ENCODE results near the gene NQO1. TPM values are rescaled to one million over a fixed set of nuclear protein-coding genes. Genes with fewer than 3 reads are reported as not detected.

The NQO1 gene
- total and polyA plus RNA-seq, 9 of the 15 experiments (the other 6 are each of a cell fraction or from before 2014, with no cell fraction given) = 96.7 to 198 (median 122) TPM

DNA sequence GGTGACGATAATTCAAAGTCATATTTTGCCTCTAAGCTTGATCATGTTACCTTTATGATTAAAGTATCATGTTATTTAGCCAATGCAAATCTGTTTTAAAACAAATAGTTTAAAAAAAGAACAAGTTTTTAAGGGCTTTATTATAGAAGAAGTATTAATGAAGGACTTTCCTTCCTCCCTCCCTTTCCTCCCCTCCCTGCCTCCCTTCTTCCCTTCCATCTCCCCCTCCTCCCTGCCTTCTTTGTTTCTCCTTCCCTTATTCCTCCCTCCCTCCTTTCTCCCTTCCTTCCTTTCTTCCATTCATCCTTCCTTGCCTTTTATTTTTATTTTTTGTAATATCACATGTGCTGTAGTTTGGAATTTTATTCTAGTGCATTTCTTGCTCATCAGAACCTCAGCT, 26.4 kb downstream of the NQO1 start:
- in situ Hi-C loops (cut with MboI) = no loop called here
- Histone ChIP-seq H3K36me3 (ENCODE audit: control insufficient read depth, insufficient read depth, low read length) (peaks cover 66% of the 10 kb centered on the region), H3K4me3 (no peak overlapping the region)

DNA sequence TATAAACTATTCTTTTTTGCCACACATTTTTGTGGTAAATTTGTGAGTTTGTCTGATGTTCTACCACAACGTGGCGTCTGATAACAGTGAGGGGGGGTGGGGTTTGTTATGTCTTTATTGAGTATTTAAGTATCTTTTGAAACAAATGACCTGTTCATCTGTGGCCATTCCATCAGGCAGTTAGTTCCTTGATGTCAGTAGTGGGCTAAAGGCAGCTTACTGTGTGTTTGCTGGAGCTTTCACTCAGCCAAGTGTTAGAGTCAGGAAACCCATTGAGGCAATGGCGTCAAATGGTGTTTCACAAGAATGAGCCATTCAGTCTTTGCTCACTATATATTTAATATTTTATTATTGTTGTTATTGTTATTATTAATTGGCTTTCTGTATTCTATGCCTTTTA, 28.0 kb downstream of the NQO1 start:
- in situ Hi-C loops (cut with MboI) = no loop called here
- Histone ChIP-seq H3K27me3 (ENCODE audit: control insufficient read depth in 2 of 2, insufficient read depth in 2 of 2, low read length in 2 of 2) (no peaks in the 10 kb centered on the region), H2AFZ (ENCODE audit: low read depth, low read length) (no peak overlapping the region), H3K36me3 (ENCODE audit: control insufficient read depth, insufficient read depth, low read length) (peaks cover 72% of the 10 kb centered on the region), H3K9me1 (ENCODE audit: control insufficient read depth, insufficient read depth, low read length) (no peaks in the 10 kb centered on the region), H3K9me3 (replicated peaks; ENCODE audit: control insufficient read depth, insufficient read depth, low read depth, low read length) (no peaks in the 10 kb centered on the region), H3K4me2 (ENCODE audit: insufficient read depth, low read length) (no peak overlapping the region), H3K4me3 (no peak overlapping the region), H3K27ac (ENCODE audit: extremely low read depth, low read depth, low read length) (no peak overlapping the region), H3K4me1 (replicated peaks in 1 of 2; ENCODE audit: control insufficient read depth in 2 of 2, insufficient read depth in 2 of 2, low read length in 2 of 2) (no peaks in the 10 kb centered on the region), H3K9ac (ENCODE audit: insufficient read depth in 1 of 2, low read depth in 2 of 2, low read length in 2 of 2) (no peak overlapping the region), H3K79me2 (ENCODE audit: control insufficient read depth, insufficient read depth, low read length) (no peaks in the 10 kb centered on the region), H4K20me1 (replicated peaks; ENCODE audit: control insufficient read depth, insufficient read depth, low read length) (no peaks in the 10 kb centered on the region)
- ATAC-seq (no peak), DNase-seq (ENCODE audit: extremely low read depth in 1 of 4, low spot score in 3 of 4) (no peak), FAIRE-seq (no peak)
- no TSS peak for BruUV-seq (replicated peaks)
- intact Hi-C loops (cut with micrococcal nuclease) = no loop called here
- no peak for TF ChIP-seq SIRT6 (IDR thresholded peaks at IDR 0.05; ENCODE audit: low read depth, low read length)
- TF ChIP-seq GATAD2B (IDR thresholded peaks at IDR 0.05; ENCODE audit: borderline replicate concordance) = no peak
- no peak for TF ChIP-seq ZNF408 (CRISPR knock-in tag; IDR thresholded peaks at IDR 0.05; ENCODE audit: low read depth)
- TF ChIP-seq ATF1 (CRISPR knock-in tag; IDR thresholded peaks at IDR 0.05) = no peak
- no peak for TF ChIP-seq ATF1 (tag; IDR thresholded peaks at IDR 0.05)
- CTCF ChIA-PET (ENCODE audit: low intra/inter-chr PET ratio) = no interaction called here
- POLR2A ChIA-PET = interaction anchor here (1.7 kb wide), 1 partner anchor 28 kb away, joined by 6 read pairs; the partner anchor contains the start of gene NQO1
- WGBS (ENCODE audit: insufficient coverage, low coverage, missing lambda C conversion rate) = 66% methylated on average over 3 of the region's 3 CpGs

More for the DNA sequence above, 26.4 kb downstream of the NQO1 start:
- no peak overlapping the region for H3K27ac ChIP-seq (ENCODE audit: extremely low read depth, low read depth, low read length)
- no peak overlapping the region for H2AFZ ChIP-seq (ENCODE audit: low read depth, low read length)
- DNase-seq (ENCODE audit: extremely low read depth in 1 of 4, low spot score in 3 of 4) (no peak), ATAC-seq (no peak), FAIRE-seq (no peak)
- ChIA-PET POLR2A (interaction anchor here (0.5 to 1.7 kb wide), 3 partner anchors 27 to 167 kb away, joined by 3 to 6 read pairs (median 4); partner anchors contain the start of gene NQO1), CTCF (ENCODE audit: low intra/inter-chr PET ratio) (no interaction called here)
- no TSS peak for BruUV-seq (replicated peaks)
- peak; percentile 37 for TF ChIP-seq HNRNPK (IDR thresholded peaks at IDR 0.05; ENCODE audit: low read depth, low read length, poor library complexity, severe bottlenecking)
- no peak for TF ChIP-seq BCL6 (CRISPR knock-in tag; IDR thresholded peaks at IDR 0.05)
- peak; percentile 75 for TF ChIP-seq PCBP2 (IDR thresholded peaks at IDR 0.05; ENCODE audit: low read depth, low read length, poor library complexity, severe bottlenecking)
- TF ChIP-seq, protein P1, sequence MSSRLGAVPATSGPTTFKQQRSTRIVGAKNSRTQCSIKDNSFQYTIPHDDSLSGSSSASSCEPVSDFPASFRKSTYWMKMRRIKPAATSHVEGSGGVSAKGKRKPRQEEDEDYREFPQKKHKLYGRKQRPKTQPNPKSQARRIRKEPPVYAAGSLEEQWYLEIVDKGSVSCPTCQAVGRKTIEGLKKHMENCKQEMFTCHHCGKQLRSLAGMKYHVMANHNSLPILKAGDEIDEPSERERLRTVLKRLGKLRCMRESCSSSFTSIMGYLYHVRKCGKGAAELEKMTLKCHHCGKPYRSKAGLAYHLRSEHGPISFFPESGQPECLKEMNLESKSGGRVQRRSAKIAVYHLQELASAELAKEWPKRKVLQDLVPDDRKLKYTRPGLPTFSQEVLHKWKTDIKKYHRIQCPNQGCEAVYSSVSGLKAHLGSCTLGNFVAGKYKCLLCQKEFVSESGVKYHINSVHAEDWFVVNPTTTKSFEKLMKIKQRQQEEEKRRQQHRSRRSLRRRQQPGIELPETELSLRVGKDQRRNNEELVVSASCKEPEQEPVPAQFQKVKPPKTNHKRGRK (tag; IDR thresholded peaks at IDR 0.05) = 0 out of 2 replicates have a peak, but pooled peaks have one; percentile 15
- no peaks in the 10 kb centered on the region for H3K9me3 ChIP-seq (replicated peaks; ENCODE audit: control insufficient read depth, insufficient read depth, low read depth, low read length)
- WGBS (ENCODE audit: insufficient coverage, low coverage, missing lambda C conversion rate) = 100% methylated on average over 1 of the region's 1 CpG
- no peaks in the 10 kb centered on the region for H3K79me2 ChIP-seq (ENCODE audit: control insufficient read depth, insufficient read depth, low read length)
- H3K4me2 ChIP-seq (ENCODE audit: insufficient read depth, low read length) = no peak overlapping the region
- H3K27me3 ChIP-seq (ENCODE audit: control insufficient read depth in 2 of 2, insufficient read depth in 2 of 2, low read length in 2 of 2) = no peaks in the 10 kb centered on the region
- H3K4me1 ChIP-seq (replicated peaks in 1 of 2; ENCODE audit: control insufficient read depth in 2 of 2, insufficient read depth in 2 of 2, low read length in 2 of 2) = no peaks in the 10 kb centered on the region
- no peaks in the 10 kb centered on the region for H4K20me1 ChIP-seq (replicated peaks; ENCODE audit: control insufficient read depth, insufficient read depth, low read length)
- H3K9ac ChIP-seq (ENCODE audit: insufficient read depth in 1 of 2, low read depth in 2 of 2, low read length in 2 of 2) = no peak overlapping the region
- no peaks in the 10 kb centered on the region for H3K9me1 ChIP-seq (ENCODE audit: control insufficient read depth, insufficient read depth, low read length)
- intact Hi-C loops (cut with micrococcal nuclease) = loop anchor here (10.0 kb wide), 1 partner anchor 205 kb away; no protein-coding TSS in a partner anchor

Data from K562 (cell line).